Heart right ventricle (tissue), 16 donors: Measurements from ENCODE around the gene SUGT1. TPM values are rescaled to one million over a fixed set of nuclear protein-coding genes. Genes with fewer than 3 reads are reported as not detected.

ENCODE experiments used
- ATAC-seq, 8 donors: fragments of 200-7000 bp; cut with Tn5 transposase; one replicate each; pipeline ENCODE4 v1.9.1; 2020; ENCODE audit warnings: mild to moderate bottlenecking in 8 of 8, moderate library complexity in 8 of 8, moderate number of reproducible peaks in 1 of 8
- DNase-seq, 2 donors: peaks; one replicate each; pipeline ENCODE4 v3.0.0-alpha.2; 2020
- H3K27ac ChIP-seq, 10 donors: fragments of 200-600 bp; sonication (generic) in 2 of 10; one replicate each; pipeline versions ENCODE4 v1.5.0 to v1.8.0; 2020 to 2022; ENCODE audit warnings: mild to moderate bottlenecking in 3 of 10
- H3K27me3 ChIP-seq, 7 donors: fragments of 200-600 bp; one replicate each; pipeline ENCODE4 v1.8.0; 2021 to 2022; ENCODE audit warnings: mild to moderate bottlenecking in 2 of 7
- H3K36me3 ChIP-seq, 9 donors: fragments of 200-600 bp; sonication (generic) in 1 of 9; one replicate each; pipeline versions ENCODE4 v1.5.0 to v1.8.0; 2020 to 2022; ENCODE audit warnings: mild to moderate bottlenecking in 2 of 9
- H3K4me1 ChIP-seq, 9 donors: fragments of 200-600 bp; sonication (generic) in 1 of 9; one replicate each; pipeline versions ENCODE4 v1.5.0 to v1.8.0; 2020 to 2022; ENCODE audit warnings: mild to moderate bottlenecking in 4 of 9
- H3K4me3 ChIP-seq, 10 donors: fragments of 200-600 bp; sonication (generic) in 2 of 10; one replicate each; pipeline versions ENCODE4 v1.5.0 to v1.8.0; 2020 to 2022; ENCODE audit warnings: mild to moderate bottlenecking in 7 of 10, moderate library complexity in 2 of 10
- H3K9me3 ChIP-seq, 11 donors: fragments of 200-600 bp in 10 of 11; sonication (generic) in 2 of 11; one replicate each; pipeline versions ENCODE4 v1.5.0 to v1.8.0; 2013 to 2022; ENCODE audit warnings: mild to moderate bottlenecking in 2 of 11, control low read depth in 1 of 11, moderate library complexity in 1 of 11
- CTCF ChIP-seq, 9 donors: fragments of 200-600 bp; sonication (generic) in 2 of 9; IDR thresholded peaks; one replicate each; pipeline versions ENCODE4 v1.5.0 to v1.8.0; 2021 to 2022; ENCODE audit warnings: antibody characterized with exemption in 9 of 9, mild to moderate bottlenecking in 5 of 9, moderate library complexity in 1 of 9
- WGBS, 2 donors: extraction: QIAGEN DNeasy Blood & Tissue Kit; methylation state at CpG; one replicate each; pipeline ENCODE4 v1.1.7; 2013; ENCODE audit warnings: inconsistent platforms in 1 of 2; 5-methylcytosine and 5-hydroxymethylcytosine counted together
- intact Hi-C, 10 donors: fragments of 100-400 bp; cut with DNase I; formaldehyde crosslinking; loops; one replicate each; pipeline versions ENCODE4 v1.11.1 to v1.14.2; 2022
- polyA plus RNA-seq, 2 donors: library from polyadenylated mRNA; stranded (reverse); fragments of 200-250 nt; gene quantifications; one replicate each; pipeline ENCODE4 v1.2.3, GENCODE V29; 2013
- total RNA-seq, 10 donors: library from RNA; stranded (reverse); fragmentation: NEBNext Ultra II Directional in 3 of 10; extraction: Animal tissue kit (Norgen Biotek cat#: 25700) in 3 of 10; gene quantifications; one replicate each; pipeline versions ENCODE4 v1.2.1 to v1.2.4, GENCODE V29; 2021 to 2023
- donor health status: Arrhythmogenic right ventricular cardiomyopathy.
- donor health status: ischemic (EF 13 %, LVEDD 7.1; RV severe dilation, severe dysfunction).
- donor health status: healthy with polysubstance abuse.
- donor health status: DM: no; HTN: yes; CAD: no.
- donor health status: DM: no; HTN: no; CAD: no.
- donor health status: ischemic (EF 25% LVEDD 6.9; RV normal size, moderate dysfunction).
- donor health status: ischemic (EF 25% LVEDD 5.7; RV mildly dilated, moderate dysfunction).
- donor health status: healthy.
- donor health status: DM: yes; HTN: yes; CAD: no.
- donor health status: Ischemic cardiomyopathy.
- donor health status: ischemic (EF 35%, LVEDD 5.7; RV mildly dilated, moderate dysfunction).
- donor health status: nonischemic (EF 11% LVEDD 7.7; RV severe dilation, severe dysfunction).
- donor health status: DM: yes; HTN: yes; CAD: no.
- donor health status: PGD.
- donor health status: ischemic (EF 29% LVEDD 5.4; RV normal size, mild dysfunction).
- donor health status: nonischemic (EF 23%, LVEDD 6.1; RV moderate dilation, normal function).

Gene SUGT1
- total and polyA plus RNA-seq, 12 donors, result 44.3 to 61.7 (median 54.2) TPM

- Histone ChIP-seq H3K9me3 (no peaks in the 10 kb centered on the region), H3K4me3 (peak overlapping the region; percentile 57 to 84 (median 74)), H3K27me3 (no peaks in the 10 kb centered on the region), H3K36me3 (peaks cover 0 to 30% (median 3%) of the 10 kb centered on the region in 9 donors), H3K4me1 (peaks cover 0 to 51% (median 42%) of the 10 kb centered on the region in 9 donors), H3K27ac (peak overlapping the region; percentile 86 to 98 (median 97))
- ATAC-seq (peak; percentile 1 to 32 (median 19)), DNase-seq (no peak)
- intact Hi-C loops, result loop anchor here in 6 of 10 donors (1.0 to 10.0 kb wide), 4 partner anchors 36 to 198 kb away; partner anchors contain the start of genes CKAP2 (in 1 of the 6) and VPS36 (in 1 of the 6)
- TF ChIP-seq CTCF (IDR thresholded peaks at IDR 0.05), result peak in 4 of 9 donors; percentile 1 to 34 (median 20)
- 0% methylated on average over 18 of the region's 18 CpGs for WGBS, 2 donors
Observed at GRCh38 chr13:52652980-52653303, 306 bp downstream of the SUGT1 start.

- H3K27me3 ChIP-seq, result no peaks in the 10 kb centered on the region
- no peak overlapping the region for H3K4me3 ChIP-seq
- peaks cover 0 to 28% (median 23%) of the 10 kb centered on the region in 9 donors for H3K4me1 ChIP-seq
- WGBS, 2 donors, result 90 to 92% methylated on average over 2 of the region's 2 CpGs
- no peak overlapping the region for H3K27ac ChIP-seq
- ATAC-seq, result no peak
- DNase-seq, result no peak
- peaks cover 0 to 77% (median 32%) of the 10 kb centered on the region in 9 donors for H3K36me3 ChIP-seq
- H3K9me3 ChIP-seq, result no peaks in the 10 kb centered on the region
- intact Hi-C loops, result loop anchor here in 1 of 10 donors (10.0 kb wide), 1 partner anchor 205 kb away; the partner anchor contains the start of genes CKAP2 and VPS36
- TF ChIP-seq CTCF (IDR thresholded peaks at IDR 0.05), result no peak
Observed at GRCh38 chr13:52659340-52659739, 6.7 kb downstream of the SUGT1 start.

GRCh38 chr13:52664272-52664671, 11.6 kb downstream of the SUGT1 start:
- no peaks in the 10 kb centered on the region for H3K27me3 ChIP-seq
- no peaks in the 10 kb centered on the region for H3K9me3 ChIP-seq
- intact Hi-C loops, result loop anchor here in 2 of 10 donors (10.0 kb wide), 1 partner anchor 141 kb away; no protein-coding TSS in a partner anchor
- no peak overlapping the region for H3K27ac ChIP-seq
- peaks cover 0 to 99% (median 57%) of the 10 kb centered on the region in 9 donors for H3K36me3 ChIP-seq
- ATAC-seq (no peak), DNase-seq (no peak)
- WGBS, 2 donors, result 96 to 97% methylated on average over 4 of the region's 4 CpGs
- no peak overlapping the region for H3K4me3 ChIP-seq
- peaks cover 0 to 3% (median 0%) of the 10 kb centered on the region in 9 donors for H3K4me1 ChIP-seq
- TF ChIP-seq CTCF (IDR thresholded peaks at IDR 0.05), result no peak

- H3K9me3 ChIP-seq, result no peaks in the 10 kb centered on the region
- ATAC-seq (no peak), DNase-seq (no peak)
- H3K27ac ChIP-seq, result no peak overlapping the region
- H3K27me3 ChIP-seq, result no peaks in the 10 kb centered on the region
- peaks cover 0 to 3% (median 0%) of the 10 kb centered on the region in 9 donors for H3K4me1 ChIP-seq
- H3K36me3 ChIP-seq, result peaks cover 0 to 99% (median 52%) of the 10 kb centered on the region in 9 donors
- TF ChIP-seq CTCF (IDR thresholded peaks at IDR 0.05), result peak in 8 of 9 donors; percentile 10 to 61 (median 47)
- H3K4me3 ChIP-seq, result no peak overlapping the region
- intact Hi-C loops, result loop anchor here in 2 of 10 donors (10.0 kb wide), 1 partner anchor 139 kb away; no protein-coding TSS in a partner anchor
Observed at GRCh38 chr13:52665325-52665724, 12.7 kb downstream of the SUGT1 start.
